H9 (cell line): Measurements from ENCODE around the gene METTL25B. TPM values are rescaled to one million over a fixed set of nuclear protein-coding genes. Genes with fewer than 3 reads are reported as not detected.
A peak's percentile ranks its signal among the peaks of the same experiment; 100 is the strongest.

Source experiments
- DNase-seq: peaks from one replicate; pipeline ENCODE4 v3.0.0-alpha.2; 2017
- H2AFZ ChIP-seq: one replicate; pipeline ENCODE4 v1.6.1; 2013; ENCODE audit warnings: mild to moderate bottlenecking, low read length, control low read depth, moderate library complexity
- H2AK5ac ChIP-seq: 2 replicates; pipeline ENCODE4 v1.6.1; 2013; ENCODE audit warnings: low read length, control low read depth, mixed read lengths; ENCODE audit not compliant: insufficient read length
- H2BK120ac ChIP-seq: one replicate; pipeline ENCODE4 v1.6.1; 2013; ENCODE audit warnings: low read depth, mild to moderate bottlenecking, low read length, control low read depth, inconsistent platforms; ENCODE audit not compliant: poor library complexity, severe bottlenecking
- H2BK12ac ChIP-seq: 2 replicates; pipeline ENCODE4 v1.6.1; 2013; ENCODE audit warnings: low read length, control low read depth, mixed read lengths, low read depth; ENCODE audit not compliant: insufficient read length
- H2BK15ac ChIP-seq: 2 replicates; pipeline ENCODE4 v1.6.1; 2013; ENCODE audit warnings: low read depth, low read length, control low read depth
- H2BK20ac ChIP-seq: one replicate; pipeline ENCODE4 v1.6.1; 2013; ENCODE audit warnings: low read depth, mild to moderate bottlenecking, low read length, control low read depth, inconsistent platforms; ENCODE audit not compliant: poor library complexity, severe bottlenecking
- H2BK5ac ChIP-seq: 2 replicates; pipeline ENCODE4 v1.6.1; 2013; ENCODE audit warnings: low read length, control low read depth, mixed read lengths; ENCODE audit not compliant: insufficient read length
- H3K14ac ChIP-seq: 2 replicates; pipeline ENCODE4 v1.6.1; 2013; ENCODE audit warnings: low read length, control low read depth; ENCODE audit not compliant: insufficient read depth
- H3K18ac ChIP-seq: 2 replicates; pipeline ENCODE4 v1.6.1; 2013; ENCODE audit warnings: low read depth, mild to moderate bottlenecking, mixed read lengths, low read length, control low read depth; ENCODE audit not compliant: insufficient read length
- H3K23ac ChIP-seq: 2 replicates; pipeline ENCODE4 v1.6.1; 2013; ENCODE audit warnings: low read length, control low read depth, mixed read lengths, low read depth; ENCODE audit not compliant: insufficient read length
- H3K23me2 ChIP-seq: 2 replicates; pipeline ENCODE4 v1.6.1; 2013; ENCODE audit warnings: low read depth, mild to moderate bottlenecking, mixed read lengths, low read length, control low read depth; ENCODE audit not compliant: insufficient read length, poor library complexity, severe bottlenecking
- H3K27ac ChIP-seq: 2 replicates; pipeline ENCODE4 v1.5.1; 2013; ENCODE audit warnings: low read length, control low read depth, mixed read lengths, low read depth; ENCODE audit not compliant: insufficient read length
- H3K27me3 ChIP-seq: 2 replicates; pipeline ENCODE4 v1.6.1; 2013; ENCODE audit warnings: low read length, control low read depth, inconsistent platforms; ENCODE audit not compliant: insufficient read depth
- H3K4ac ChIP-seq: 2 replicates; pipeline ENCODE4 v1.6.1; 2013; ENCODE audit warnings: low read depth, mild to moderate bottlenecking, control low read depth, inconsistent platforms, low read length, moderate library complexity
- H3K4me1 ChIP-seq: 2 replicates; pipeline ENCODE4 v1.6.1; 2013; ENCODE audit warnings: low read length, control low read depth, inconsistent platforms; ENCODE audit not compliant: insufficient read depth
- H3K4me2 ChIP-seq: 2 replicates; pipeline ENCODE4 v1.6.1; 2013; ENCODE audit warnings: low read length, control low read depth, mixed read lengths; ENCODE audit not compliant: insufficient read length, insufficient read depth
- H3K56ac ChIP-seq: 2 replicates; pipeline ENCODE4 v1.6.1; 2013; ENCODE audit warnings: low read depth, mild to moderate bottlenecking, mixed read lengths, low read length, control low read depth; ENCODE audit not compliant: insufficient read length
- H3K79me1 ChIP-seq: 2 replicates; pipeline ENCODE4 v1.6.1; 2013; ENCODE audit warnings: low read depth, mild to moderate bottlenecking, moderate library complexity, low read length, control low read depth, inconsistent platforms; ENCODE audit not compliant: insufficient read depth, poor library complexity, severe bottlenecking
- H3K79me2 ChIP-seq: 2 replicates; pipeline ENCODE4 v1.6.1; 2013; ENCODE audit warnings: low read length, control low read depth, inconsistent platforms; ENCODE audit not compliant: insufficient read depth
- H3K9ac ChIP-seq: 2 replicates; pipeline ENCODE4 v1.6.1; 2013; ENCODE audit warnings: low read length, control low read depth, mixed read lengths; ENCODE audit not compliant: insufficient read length; ENCODE audit errors: extremely low read depth
- H3K9me3 ChIP-seq: one replicate; pipeline ENCODE4 v1.6.1; 2013; ENCODE audit warnings: low read depth, low read length, inconsistent platforms; ENCODE audit not compliant: control insufficient read depth
- H3T11ph ChIP-seq: one replicate; pipeline ENCODE4 v1.6.1; 2013; ENCODE audit warnings: mild to moderate bottlenecking, low read length, control low read depth, inconsistent platforms
- H4K20me1 ChIP-seq: one replicate; pipeline ENCODE4 v1.6.1; 2013; ENCODE audit not compliant: control insufficient read depth, insufficient read length, insufficient read depth
- H4K5ac ChIP-seq: 2 replicates; pipeline ENCODE4 v1.6.1; 2013; ENCODE audit warnings: low read depth, mild to moderate bottlenecking, mixed read lengths, low read length, control low read depth; ENCODE audit not compliant: insufficient read length
- H4K8ac ChIP-seq: replicated peaks from 2 replicates; pipeline ENCODE4 v1.6.1; 2013; ENCODE audit warnings: low read length, control low read depth, mixed read lengths, low read depth; ENCODE audit not compliant: insufficient read length
- H4K91ac ChIP-seq: 2 replicates; pipeline ENCODE4 v1.6.1; 2013; ENCODE audit warnings: low read depth, mild to moderate bottlenecking, moderate library complexity, mixed read lengths, low read length, control low read depth; ENCODE audit not compliant: insufficient read length
- H3K27ac Mint-ChIP-seq, 3 experiments: 2 replicates in 2 of 3; 3 replicates in 1 of 3; pipeline ENCODE4 v1.8.0; 2020 to 2021; ENCODE audit warnings: mixed read lengths in 3 of 3, mild to moderate bottlenecking in 1 of 3, moderate library complexity in 1 of 3
- H3K27me3 Mint-ChIP-seq: 2 replicates; pipeline ENCODE4 v1.8.0; 2021; ENCODE audit warnings: low read depth, mild to moderate bottlenecking, moderate library complexity, mixed read lengths
- H3K36me3 Mint-ChIP-seq, 3 experiments: 2 replicates in 2 of 3; 3 replicates in 1 of 3; pipeline ENCODE4 v1.8.0; 2020 to 2021; ENCODE audit warnings: low read depth in 3 of 3, mixed read lengths in 3 of 3; ENCODE audit not compliant: insufficient read depth in 1 of 3
- H3K4me1 Mint-ChIP-seq, 2 experiments: 2 replicates each; pipeline ENCODE4 v1.8.0; 2020; ENCODE audit warnings: mixed read lengths in 2 of 2
- H3K4me3 Mint-ChIP-seq, 2 experiments: 2 replicates in 1 of 2; 3 replicates in 1 of 2; pipeline ENCODE4 v1.8.0; 2020 to 2021; ENCODE audit warnings: mild to moderate bottlenecking in 2 of 2, mixed read lengths in 2 of 2, moderate library complexity in 1 of 2
- H3K9me3 Mint-ChIP-seq, 2 experiments: 2 replicates in 1 of 2; 3 replicates in 1 of 2; pipeline ENCODE4 v1.8.0; 2020; ENCODE audit warnings: mild to moderate bottlenecking in 2 of 2, mixed read lengths in 2 of 2, moderate library complexity in 1 of 2
- CTCF ChIP-seq: fragments of 200-600 bp; sonication (generic); conservative IDR thresholded peaks from 3 replicates; pipeline ENCODE4 v1.8.0; 2021; ENCODE audit warnings: antibody characterized with exemption, mild to moderate bottlenecking
- WGBS: extraction: QIAGEN DNeasy Blood & Tissue Kit; methylation state at CpG from one replicate; pipeline ENCODE4 v1.1.7; 2013; ENCODE audit warnings: missing lambda C conversion rate, low lambda C conversion rate, mixed read lengths; ENCODE audit not compliant: insufficient read length; ENCODE audit errors: extremely low coverage; 5-methylcytosine and 5-hydroxymethylcytosine counted together
- total RNA-seq: library from RNA; stranded (reverse); gene quantifications from 2 replicates; pipeline ENCODE4 v1.2.1, GENCODE V29; 2021

The METTL25B gene
- total RNA-seq, 1 experiment from 2014 or later = 26.2 TPM

GRCh38 chr1:156705321-156705917 lies 22.9 kb upstream of the METTL25B start, which contains the start of gene CRABP2:
Gene CRABP2 (minus strand): TSS chr1:156705583. CDS start chr1:156705446, 137 bp downstream.
- Mint-ChIP-seq H3K4me3 (peak within 1 kb of the TSS; percentile 74 to 91), H3K36me3 (peaks cover 6 to 23% (median 13%) of the 10 kb centered on the region in 3 experiments), H3K9me3 (no peaks in the 10 kb centered on the region; a peak in 1 of 5 replicates), H3K27ac (peak within 1 kb of the TSS; percentile 97 to 98 (median 98)), H3K27me3 (peaks cover 37% of the 10 kb centered on the region), H3K4me1 (peaks cover 66 to 74% of the 10 kb centered on the region in 2 experiments)
- Histone ChIP-seq H2BK120ac (no peak within 1 kb of the TSS), H4K5ac (no peak within 1 kb of the TSS), H3K79me1 (no peaks in the 10 kb centered on the region), H3K23me2 (peaks cover 39% of the 10 kb centered on the region), H3K4me2 (peak within 1 kb of the TSS; percentile 83), H2BK20ac (no peak within 1 kb of the TSS), H3K27me3 (peaks cover 3% of the 10 kb centered on the region; the same call in 1 of the 2 replicates), H3K4ac (no peak within 1 kb of the TSS), H2AFZ (no peak within 1 kb of the TSS), H3K14ac (peak within 1 kb of the TSS; percentile 27), H3K27ac (no peak within 1 kb of the TSS), H2BK5ac (no peak within 1 kb of the TSS), H3K23ac (no peak within 1 kb of the TSS), H2BK12ac (no peak within 1 kb of the TSS), H3K79me2 (no peaks in the 10 kb centered on the region), H2BK15ac (no peak within 1 kb of the TSS), H4K20me1 (no peaks in the 10 kb centered on the region), H3K4me1 (peaks cover 17% of the 10 kb centered on the region; the same call in 1 of the 2 replicates), H3K9me3 (no peaks in the 10 kb centered on the region), H3K9ac (peak within 1 kb of the TSS; percentile 1), H3K18ac (peak within 1 kb of the TSS; percentile 18), H3T11ph (no peak within 1 kb of the TSS), H4K8ac (no peak within 1 kb of the TSS), H4K91ac (no peak within 1 kb of the TSS), H3K56ac (no peak within 1 kb of the TSS), H2AK5ac (no peak within 1 kb of the TSS)
- DNase-seq = no peak
- no peak for TF ChIP-seq CTCF
- no CpG with 5 or more reads among the region's 42 CpGs for WGBS
